ENCODE results near the gene MIF4GD.

- TF ChIP-seq CTCF (IDR thresholded peaks at IDR 0.05; ENCODE audit: low read length), result no peak
- TF ChIP-seq EZH2 (optimal IDR thresholded peaks at IDR 0.05; ENCODE audit: low read depth, low read length), result no peak
Observed at GRCh38 chr17:75219815-75220214, 51.2 kb downstream of the MIF4GD start.

Data from MM.1S (cell line).